Measurements from ENCODE around the gene CD200. TPM values are rescaled to one million over a fixed set of nuclear protein-coding genes. Genes with fewer than 3 reads are reported as not detected.

The CD200 gene
- total and polyA plus RNA-seq, 10 of the 15 experiments (the other 5 are each of a cell fraction or from before 2014, with no cell fraction given), result 21.2 to 84.3 (median 33.2) TPM

- Histone ChIP-seq H3K4me2 (ENCODE audit: control insufficient read depth, insufficient read depth) (no peak overlapping the region), H3K27me3 (replicated peaks in 1 of 2; ENCODE audit: control insufficient read depth in 2 of 2, insufficient read depth in 2 of 2, low read length in 1 of 2) (no peaks in the 10 kb centered on the region), H3K36me3 (ENCODE audit: control insufficient read depth in 2 of 2, insufficient read depth in 2 of 2, low read length in 1 of 2) (no peaks in the 10 kb centered on the region), H3K9me3 (replicated peaks; ENCODE audit: control insufficient read depth, insufficient read depth, low read length) (no peaks in the 10 kb centered on the region), H3K27ac (ENCODE audit: control insufficient read depth, insufficient read depth) (no peak overlapping the region), H3K4me3 (no peak overlapping the region), H3K4me1 (ENCODE audit: control insufficient read depth, insufficient read depth, low read length) (peaks cover under 1% of the 10 kb centered on the region), H3K9ac (ENCODE audit: control insufficient read depth, insufficient read depth, low read length) (no peak overlapping the region), H4K20me1 (ENCODE audit: control insufficient read depth, insufficient read depth) (no peaks in the 10 kb centered on the region), H3K79me2 (ENCODE audit: control insufficient read depth, insufficient read depth, low read length) (no peaks in the 10 kb centered on the region), H2AFZ (ENCODE audit: control insufficient read depth, low read depth, low read length) (no peak overlapping the region; the same call in 1 of the 2 replicates)
- ChIA-PET RAD21 (ENCODE audit: unreplicated experiment) (no interaction called here), SMC1A (ENCODE audit: uncharacterized antibody, unreplicated experiment) (interaction anchor here (0.7 to 2.1 kb wide), 8 partner anchors 9 to 197 kb away, joined by 3 to 10 read pairs (median 4); partner anchors contain the start of gene SLC9C1), POLR2A (no interaction called here), CTCF (interaction anchor here (0.6 to 2.5 kb wide), 7 partner anchors 9 to 223 kb away, joined by 3 to 10 read pairs (median 3); partner anchors contain the start of gene CD200)
- DNase-seq (ENCODE audit: low read depth, low spot score), result no peak
- no TSS peak for BruUV-seq (replicated peaks)
- TF ChIP-seq IKZF2 (IDR thresholded peaks at IDR 0.05), result no peak
- TF ChIP-seq NFXL1 (IDR thresholded peaks at IDR 0.05; ENCODE audit: borderline replicate concordance), result no peak
- TF ChIP-seq TBL1XR1 (IDR thresholded peaks at IDR 0.05; ENCODE audit: low read depth, low read length), result no peak
- TF ChIP-seq, protein P1, sequence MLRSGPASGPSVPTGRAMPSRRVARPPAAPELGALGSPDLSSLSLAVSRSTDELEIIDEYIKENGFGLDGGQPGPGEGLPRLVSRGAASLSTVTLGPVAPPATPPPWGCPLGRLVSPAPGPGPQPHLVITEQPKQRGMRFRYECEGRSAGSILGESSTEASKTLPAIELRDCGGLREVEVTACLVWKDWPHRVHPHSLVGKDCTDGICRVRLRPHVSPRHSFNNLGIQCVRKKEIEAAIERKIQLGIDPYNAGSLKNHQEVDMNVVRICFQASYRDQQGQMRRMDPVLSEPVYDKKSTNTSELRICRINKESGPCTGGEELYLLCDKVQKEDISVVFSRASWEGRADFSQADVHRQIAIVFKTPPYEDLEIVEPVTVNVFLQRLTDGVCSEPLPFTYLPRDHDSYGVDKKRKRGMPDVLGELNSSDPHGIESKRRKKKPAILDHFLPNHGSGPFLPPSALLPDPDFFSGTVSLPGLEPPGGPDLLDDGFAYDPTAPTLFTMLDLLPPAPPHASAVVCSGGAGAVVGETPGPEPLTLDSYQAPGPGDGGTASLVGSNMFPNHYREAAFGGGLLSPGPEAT (IDR thresholded peaks at IDR 0.05; ENCODE audit: low read depth), result no peak
- TF ChIP-seq MTA2 (IDR thresholded peaks at IDR 0.05; ENCODE audit: low read depth), result no peak
- no peak for TF ChIP-seq TCF12 (IDR thresholded peaks at IDR 0.05; ENCODE audit: low read depth, low read length)
- TF ChIP-seq NBN (IDR thresholded peaks at IDR 0.05), result no peak
- TF ChIP-seq HSF1 (IDR thresholded peaks at IDR 0.05; ENCODE audit: low read depth, low read length), result no peak
- no peak for TF ChIP-seq YBX1 (IDR thresholded peaks at IDR 0.05)
- TF ChIP-seq ZSCAN29 (IDR thresholded peaks at IDR 0.05), result no peak
- in situ Hi-C loops (cut with MboI), result no loop called here
- intact Hi-C loops (cut with micrococcal nuclease; ENCODE audit: unreplicated experiment), result no loop called here
- no peak for FAIRE-seq
- no peak for ATAC-seq
- 73% methylated on average over 7 of the region's 7 CpGs for WGBS (ENCODE audit: insufficient coverage, insufficient replicate concordance, low lambda C conversion rate, missing lambda C conversion rate)
Measured at GRCh38 chr3:112308151-112308911, 24.6 kb upstream of the CD200 start.

All from GM12878 (cell line).